A673 (cell line): ENCODE results near the gene TXNDC8. TPM values are rescaled to one million over a fixed set of nuclear protein-coding genes. Genes with fewer than 3 reads are reported as not detected.

Source experiments
- BruUV-seq: library from RNA; stranded (reverse); fragments of 400-500 nt; replicated peaks from 2 replicates; lab custom pipeline; 2021; lab: Mats Ljungman, UMichigan
- CTCF ChIA-PET: fragments of 300-600 bp; sonication (Branson Sonifier 250); formaldehyde crosslinking; loops from one replicate; lab custom pipeline; 2022; ENCODE audit warnings: antibody characterized with exemption; lab: Charles Lee
- POLR2A ChIA-PET: fragments of 300-600 bp; sonication (Branson Sonifier 250); formaldehyde crosslinking; loops from one replicate; lab custom pipeline; 2022; ENCODE audit warnings: antibody characterized with exemption; ENCODE audit not compliant: low non-redundant PET; lab: Charles Lee
- DNase-seq: peaks from one replicate; pipeline ENCODE4 v3.0.0-alpha.2; 2015; ENCODE audit warnings: low spot score
- H3K27ac ChIP-seq: fragments of 200-600 bp; sonication (generic); 2 replicates; pipeline ENCODE4 v1.5.1; 2016; ENCODE audit warnings: mixed run types, low read depth, mild to moderate bottlenecking, mixed read lengths, antibody characterized with exemption, low read length; ENCODE audit not compliant: poor library complexity, severe bottlenecking
- H3K27me3 ChIP-seq: fragments of 200-600 bp; sonication (generic); replicated peaks from 2 replicates; pipeline ENCODE4 v1.6.1; 2017; ENCODE audit warnings: mixed run types, low read depth, mild to moderate bottlenecking, mixed read lengths, antibody characterized with exemption, low read length; ENCODE audit not compliant: insufficient read depth, poor library complexity
- H3K36me3 ChIP-seq: fragments of 200-600 bp; sonication (generic); 2 replicates; pipeline ENCODE4 v1.6.1; 2016; ENCODE audit warnings: mixed run types, mild to moderate bottlenecking, mixed read lengths, antibody characterized with exemption, low read length; ENCODE audit not compliant: insufficient read depth, poor library complexity, severe bottlenecking
- H3K4me1 ChIP-seq: fragments of 200-600 bp; sonication (generic); 2 replicates; pipeline ENCODE4 v1.6.1; 2017; ENCODE audit warnings: mixed run types, mild to moderate bottlenecking, mixed read lengths, antibody characterized with exemption, low read length; ENCODE audit not compliant: insufficient read depth, poor library complexity, severe bottlenecking
- H3K4me3 ChIP-seq: fragments of 200-600 bp; sonication (generic); 2 replicates; pipeline ENCODE4 v1.5.1; 2016; ENCODE audit warnings: low read depth, mixed run types, mild to moderate bottlenecking, mixed read lengths, low read length; ENCODE audit not compliant: poor library complexity, severe bottlenecking
- H3K9me3 ChIP-seq: fragments of 200-600 bp; sonication (generic); 2 replicates; pipeline ENCODE4 v1.6.1; 2016; ENCODE audit warnings: mixed run types, low read depth, mild to moderate bottlenecking, mixed read lengths, antibody characterized with exemption, low read length; ENCODE audit not compliant: poor library complexity, severe bottlenecking
- EZH2 ChIP-seq: fragments of 200-600 bp; sonication (generic); IDR thresholded peaks from 2 replicates; pipeline ENCODE4 v1.6.1; 2017; ENCODE audit warnings: borderline replicate concordance, low read depth, mild to moderate bottlenecking, mixed read lengths, antibody characterized with exemption, low read length; ENCODE audit not compliant: poor library complexity, severe bottlenecking
- intact Hi-C: fragments of 100-400 bp; cut with micrococcal nuclease; formaldehyde crosslinking; loops from one replicate; pipeline ENCODE4 v1.10.0; 2022; ENCODE audit not compliant: unreplicated experiment
- total RNA-seq: library from RNA; stranded (reverse); gene quantifications from 2 replicates; pipeline ENCODE4 v1.2.3, GENCODE V29; 2021
- TF ChIP-seq, protein P1 (sequence below): fragments of 300-800, 200-600 bp; sonication (generic); conservative IDR thresholded peaks from 2 replicates; pipeline ENCODE4 v1.5.1; 2017; ENCODE audit warnings: low read depth, mild to moderate bottlenecking, antibody characterized with exemption, low read length, moderate library complexity, mixed read lengths

TXNDC8 gene
- total RNA-seq, 1 experiment from 2014 or later: not detected

DNA sequence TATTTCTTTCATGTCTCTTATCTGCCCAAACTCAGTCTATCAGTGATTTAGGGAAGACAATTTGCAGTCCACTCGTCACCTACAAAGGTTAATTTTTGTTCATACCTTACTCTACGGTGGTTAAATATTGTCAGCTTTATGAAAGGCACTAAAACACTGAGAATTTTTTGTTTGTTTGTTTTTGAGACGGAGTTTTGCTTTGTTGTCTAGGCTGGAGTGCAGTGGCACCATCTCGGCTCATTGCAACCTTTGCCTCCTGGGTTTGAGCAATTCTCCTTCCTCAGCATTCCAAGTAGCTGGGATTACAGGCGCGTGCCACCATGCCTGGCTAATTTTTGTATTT, 55.0 kb downstream of the TXNDC8 start:
- CTCF ChIA-PET: no interaction called here
- H3K4me3 ChIP-seq: no peak overlapping the region
- no TSS peak for BruUV-seq
- H3K27me3 ChIP-seq: no peaks in the 10 kb centered on the region
- POLR2A ChIA-PET: no interaction called here
- TF ChIP-seq EZH2: no peak
- TF ChIP-seq, protein P1, sequence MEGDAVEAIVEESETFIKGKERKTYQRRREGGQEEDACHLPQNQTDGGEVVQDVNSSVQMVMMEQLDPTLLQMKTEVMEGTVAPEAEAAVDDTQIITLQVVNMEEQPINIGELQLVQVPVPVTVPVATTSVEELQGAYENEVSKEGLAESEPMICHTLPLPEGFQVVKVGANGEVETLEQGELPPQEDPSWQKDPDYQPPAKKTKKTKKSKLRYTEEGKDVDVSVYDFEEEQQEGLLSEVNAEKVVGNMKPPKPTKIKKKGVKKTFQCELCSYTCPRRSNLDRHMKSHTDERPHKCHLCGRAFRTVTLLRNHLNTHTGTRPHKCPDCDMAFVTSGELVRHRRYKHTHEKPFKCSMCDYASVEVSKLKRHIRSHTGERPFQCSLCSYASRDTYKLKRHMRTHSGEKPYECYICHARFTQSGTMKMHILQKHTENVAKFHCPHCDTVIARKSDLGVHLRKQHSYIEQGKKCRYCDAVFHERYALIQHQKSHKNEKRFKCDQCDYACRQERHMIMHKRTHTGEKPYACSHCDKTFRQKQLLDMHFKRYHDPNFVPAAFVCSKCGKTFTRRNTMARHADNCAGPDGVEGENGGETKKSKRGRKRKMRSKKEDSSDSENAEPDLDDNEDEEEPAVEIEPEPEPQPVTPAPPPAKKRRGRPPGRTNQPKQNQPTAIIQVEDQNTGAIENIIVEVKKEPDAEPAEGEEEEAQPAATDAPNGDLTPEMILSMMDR: no peak
- intact Hi-C loops: no loop called here
- no peaks in the 10 kb centered on the region for H3K9me3 ChIP-seq
- no peak overlapping the region for H3K27ac ChIP-seq
- DNase-seq: no peak
- no peaks in the 10 kb centered on the region for H3K36me3 ChIP-seq
- no peaks in the 10 kb centered on the region for H3K4me1 ChIP-seq

DNA sequence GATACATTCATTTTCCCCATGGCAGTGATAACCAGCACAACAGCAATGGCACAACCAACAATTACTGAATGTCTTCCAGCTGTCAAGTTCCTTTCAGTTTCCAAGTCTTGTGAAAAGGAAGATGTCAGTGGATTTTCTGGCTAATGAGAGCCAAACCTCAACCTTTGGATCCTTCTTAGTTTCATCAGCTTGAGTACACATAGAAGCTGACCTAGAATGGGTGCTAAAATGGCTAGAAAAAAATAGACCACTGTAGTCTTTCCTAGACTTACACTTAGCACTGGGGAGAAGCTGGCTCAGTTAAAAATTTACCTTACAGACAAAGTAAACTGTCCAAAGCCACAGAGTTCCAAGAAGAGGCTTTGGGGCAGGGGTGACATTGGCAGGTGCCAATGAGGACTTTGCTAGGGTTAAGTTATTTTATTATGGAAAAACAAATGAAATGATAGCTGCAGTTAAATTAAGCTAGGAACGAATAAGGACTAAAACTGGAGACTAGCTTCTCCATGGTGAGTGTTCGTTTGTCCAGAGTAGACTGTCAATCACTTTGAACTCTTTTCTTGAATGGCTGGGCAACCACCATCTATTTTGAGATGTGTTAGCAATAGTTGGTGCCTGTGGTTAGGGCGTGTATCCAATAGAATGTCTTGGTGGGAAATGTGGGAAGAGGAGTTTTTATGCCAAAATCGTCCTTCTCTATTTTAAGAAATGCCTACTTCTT, 55.5 kb downstream of the TXNDC8 start:
- TF ChIP-seq, protein P1: no peak
- TF ChIP-seq EZH2: no peak
- no peak overlapping the region for H3K4me3 ChIP-seq
- POLR2A ChIA-PET: no interaction called here
- H3K9me3 ChIP-seq: no peaks in the 10 kb centered on the region
- BruUV-seq: no TSS peak
- CTCF ChIA-PET: no interaction called here
- DNase-seq: no peak
- H3K4me1 ChIP-seq: no peaks in the 10 kb centered on the region
- no peak overlapping the region for H3K27ac ChIP-seq
- no peaks in the 10 kb centered on the region for H3K27me3 ChIP-seq
- H3K36me3 ChIP-seq: no peaks in the 10 kb centered on the region
- intact Hi-C loops: no loop called here

DNA sequence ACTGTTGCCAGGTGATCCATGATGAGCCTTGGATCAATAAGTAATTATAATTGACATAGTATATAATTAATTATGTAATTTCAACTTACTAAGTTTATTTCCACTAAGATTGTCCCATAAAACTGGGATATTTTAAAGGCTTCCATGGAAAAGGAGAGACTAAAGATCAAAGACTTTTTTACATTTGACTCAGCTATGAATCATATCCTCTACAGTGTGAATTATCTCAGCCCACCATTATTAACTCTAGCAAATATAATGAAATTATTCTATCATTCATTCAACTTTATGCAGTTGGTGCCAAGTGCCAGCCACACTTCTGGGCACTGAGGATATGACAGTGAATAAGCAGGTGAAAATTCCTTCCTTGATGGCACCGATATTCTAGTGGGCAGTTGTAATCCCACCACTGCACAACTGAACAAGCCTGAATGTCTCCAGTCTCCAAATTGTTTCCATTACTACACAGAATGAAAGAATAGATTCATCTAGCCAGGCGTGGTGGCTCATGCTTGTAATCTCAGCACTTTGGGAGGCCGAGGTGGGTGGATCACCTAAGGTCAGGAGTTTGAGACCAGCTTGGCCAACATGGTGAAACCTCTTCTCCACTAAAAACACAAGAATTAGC, 59.5 kb downstream of the TXNDC8 start:
- POLR2A ChIA-PET: no interaction called here
- intact Hi-C loops: no loop called here

More for the DNA sequence above, 59.5 kb downstream of the TXNDC8 start:
- CTCF ChIA-PET: no interaction called here
- no peak for TF ChIP-seq EZH2
- TF ChIP-seq, protein P1: no peak
- no peak for DNase-seq
- Histone ChIP-seq H3K4me1 (no peaks in the 10 kb centered on the region), H3K36me3 (no peaks in the 10 kb centered on the region), H3K9me3 (no peaks in the 10 kb centered on the region), H3K27ac (no peak overlapping the region), H3K4me3 (no peak overlapping the region), H3K27me3 (no peaks in the 10 kb centered on the region)
- no TSS peak for BruUV-seq
